C1 segment of cervical spinal cord (tissue), 14 donors: ENCODE data around the gene BLOC1S5.
"Not testable (repeated sequence)": the region's sequence is repeated elsewhere in the genome, so short reads cannot be mapped to it uniquely, and the experiment has no call there.

ENCODE experiments used
- DNase-seq, 14 donors: peaks; one replicate each; lab custom pipeline; 2025; lab: John Stamatoyannopoulos, UW

Gene BLOC1S5

GRCh38 chr6:7993952-7994351 lies 70.2 kb downstream of the BLOC1S5 start:
- no peak for DNase-seq

GRCh38 chr6:7993399-7993798 lies 70.8 kb downstream of the BLOC1S5 start:
- DNase-seq: no peak

- DNase-seq: peak in 4 of 14 donors; percentile 4 to 41 (median 18)
These were observed 72.0 kb downstream of the BLOC1S5 start for GRCh38 chr6:7992002-7992815.

- DNase-seq: no peak
These were observed 72.7 kb downstream of the BLOC1S5 start for GRCh38 chr6:7991536-7991935.

- no peak for DNase-seq
These were observed 78.0 kb downstream of the BLOC1S5 start for GRCh38 chr6:7986219-7986618.

GRCh38 chr6:7983967-7984366 lies 80.2 kb downstream of the BLOC1S5 start:
- not testable (repeated sequence) for DNase-seq

GRCh38 chr6:7979831-7980230 lies 84.4 kb downstream of the BLOC1S5 start:
- no peak for DNase-seq

- DNase-seq: no peak
These were observed 85.5 kb downstream of the BLOC1S5 start for GRCh38 chr6:7978736-7979135.

GRCh38 chr6:7976485-7977056 lies 87.6 kb downstream of the BLOC1S5 start:
- DNase-seq: peak in 1 of 14 donors; percentile 29

GRCh38 chr6:7975764-7976146 lies 88.4 kb downstream of the BLOC1S5 start:
- DNase-seq: peak in 3 of 14 donors; percentile 14 to 56 (median 20)

- peak in 12 of 14 donors; percentile 7 to 82 (median 54) for DNase-seq
These were observed 89.0 kb downstream of the BLOC1S5 start for GRCh38 chr6:7974938-7975763.

- no peak for DNase-seq
These were observed 89.6 kb downstream of the BLOC1S5 start for GRCh38 chr6:7974565-7974937.

- DNase-seq: no peak
These were observed 90.6 kb downstream of the BLOC1S5 start for GRCh38 chr6:7973584-7973983.

- no peak for DNase-seq
These were observed 92.7 kb downstream of the BLOC1S5 start for GRCh38 chr6:7971499-7971898.

- no peak for DNase-seq
These were observed 93.6 kb downstream of the BLOC1S5 start for GRCh38 chr6:7970616-7971015.
